Measurements from ENCODE around the gene PHF21A. TPM values are rescaled to one million over a fixed set of nuclear protein-coding genes. Genes with fewer than 3 reads are reported as not detected.

PHF21A gene
- polyA plus RNA-seq, 1 donor (not counting 4 experiments of a cell fraction or from before 2014, with no cell fraction given): 16.1 TPM

- H3K4me1 ChIP-seq (ENCODE audit: control insufficient read depth, extremely low read depth, insufficient read depth, low read length): peaks cover 4% of the 10 kb centered on the region
- dilution Hi-C loops (cut with MboI; ENCODE audit: extremely low pct_ligation_motif_present, low sequenced_read_pairs): no loop called here
- H4K20me1 ChIP-seq (ENCODE audit: control insufficient read depth, extremely low read depth, insufficient read depth, low read length): no peaks in the 10 kb centered on the region
- H3K9me3 ChIP-seq (ENCODE audit: control insufficient read depth, low read depth, low read length): no peaks in the 10 kb centered on the region
- H3K79me2 ChIP-seq (ENCODE audit: control insufficient read depth, insufficient read depth, low read length): peaks cover 21% of the 10 kb centered on the region
- no peak overlapping the region for H3K4me3 ChIP-seq (ENCODE audit: control insufficient read depth in 2 of 3, extremely low read depth in 1 of 3, insufficient read depth in 2 of 3, low read depth in 1 of 3, low read length in 3 of 3)
- FAIRE-seq: no peak
- TF ChIP-seq EZH2 (IDR thresholded peaks at IDR 0.05; ENCODE audit: low read length): no peak
- TF ChIP-seq, protein P1, sequence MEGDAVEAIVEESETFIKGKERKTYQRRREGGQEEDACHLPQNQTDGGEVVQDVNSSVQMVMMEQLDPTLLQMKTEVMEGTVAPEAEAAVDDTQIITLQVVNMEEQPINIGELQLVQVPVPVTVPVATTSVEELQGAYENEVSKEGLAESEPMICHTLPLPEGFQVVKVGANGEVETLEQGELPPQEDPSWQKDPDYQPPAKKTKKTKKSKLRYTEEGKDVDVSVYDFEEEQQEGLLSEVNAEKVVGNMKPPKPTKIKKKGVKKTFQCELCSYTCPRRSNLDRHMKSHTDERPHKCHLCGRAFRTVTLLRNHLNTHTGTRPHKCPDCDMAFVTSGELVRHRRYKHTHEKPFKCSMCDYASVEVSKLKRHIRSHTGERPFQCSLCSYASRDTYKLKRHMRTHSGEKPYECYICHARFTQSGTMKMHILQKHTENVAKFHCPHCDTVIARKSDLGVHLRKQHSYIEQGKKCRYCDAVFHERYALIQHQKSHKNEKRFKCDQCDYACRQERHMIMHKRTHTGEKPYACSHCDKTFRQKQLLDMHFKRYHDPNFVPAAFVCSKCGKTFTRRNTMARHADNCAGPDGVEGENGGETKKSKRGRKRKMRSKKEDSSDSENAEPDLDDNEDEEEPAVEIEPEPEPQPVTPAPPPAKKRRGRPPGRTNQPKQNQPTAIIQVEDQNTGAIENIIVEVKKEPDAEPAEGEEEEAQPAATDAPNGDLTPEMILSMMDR (optimal IDR thresholded peaks at IDR 0.05 in 1 of 3, IDR thresholded peaks at IDR 0.05 in 1 of 3, conservative IDR thresholded peaks at IDR 0.05 in 1 of 3; ENCODE audit: extremely low read depth in 1 of 3, insufficient read depth in 2 of 3, low read length in 3 of 3): no peak
- no peaks in the 10 kb centered on the region for H3K9me1 ChIP-seq (ENCODE audit: control insufficient read depth, extremely low read depth, insufficient read depth, low read length)
- no peaks in the 10 kb centered on the region for H3K36me3 ChIP-seq (ENCODE audit: control insufficient read depth in 2 of 2, extremely low read depth in 1 of 2, insufficient read depth in 2 of 2, low read length in 2 of 2)
- H2AFZ ChIP-seq (ENCODE audit: control insufficient read depth, low read length): no peak overlapping the region
- no peaks in the 10 kb centered on the region for H3K27me3 ChIP-seq (ENCODE audit: control insufficient read depth, extremely low read depth, insufficient read depth, low read length)
- no peak overlapping the region for H3K27ac ChIP-seq (ENCODE audit: control insufficient read depth, insufficient read depth, low read length)
- no peak for DNase-seq (ENCODE audit: low read depth, low spot score)
- H3K9ac ChIP-seq (ENCODE audit: control insufficient read depth, extremely low read depth, insufficient read depth, low read length): no peak overlapping the region
- no peak overlapping the region for H3K4me2 ChIP-seq (ENCODE audit: control insufficient read depth, extremely low read depth, insufficient read depth, low read depth, low read length)
These were observed 15.3 kb downstream of the PHF21A start for GRCh38 chr11:46105926-46106325.

DNA sequence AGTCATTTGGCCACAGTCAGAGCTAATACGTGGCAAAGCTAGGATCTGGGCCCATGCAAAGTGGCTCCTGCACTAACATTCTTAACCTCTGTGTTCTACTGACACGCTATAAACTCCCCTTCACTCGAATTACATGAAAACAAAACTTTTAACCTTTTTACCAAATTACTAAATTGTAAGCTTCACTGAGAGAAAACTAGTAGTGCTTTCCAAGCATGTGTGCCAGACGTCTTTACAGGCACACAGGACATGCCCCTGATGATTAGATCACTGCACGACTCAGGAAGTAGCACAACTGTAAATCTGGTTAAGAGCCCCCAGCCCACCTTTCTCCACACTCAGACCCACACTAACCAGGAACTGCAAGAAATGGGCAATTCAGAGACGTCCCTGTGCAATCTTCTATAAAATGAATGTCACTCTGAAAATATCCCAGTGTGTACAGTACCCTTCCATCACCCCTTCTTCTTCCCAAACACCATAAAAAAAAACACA is 16.1 kb downstream of the PHF21A start:
- peak overlapping the region; percentile 1 for H2AFZ ChIP-seq (ENCODE audit: control insufficient read depth, low read length)
- no peak for TF ChIP-seq EZH2 (IDR thresholded peaks at IDR 0.05; ENCODE audit: low read length)
- TF ChIP-seq, protein P1 (optimal IDR thresholded peaks at IDR 0.05 in 1 of 3, IDR thresholded peaks at IDR 0.05 in 1 of 3, conservative IDR thresholded peaks at IDR 0.05 in 1 of 3; ENCODE audit: extremely low read depth in 1 of 3, insufficient read depth in 2 of 3, low read length in 3 of 3): no peak
- dilution Hi-C loops (cut with MboI; ENCODE audit: extremely low pct_ligation_motif_present, low sequenced_read_pairs): no loop called here
- peaks cover 23% of the 10 kb centered on the region for H3K79me2 ChIP-seq (ENCODE audit: control insufficient read depth, insufficient read depth, low read length)
- H3K9me1 ChIP-seq (ENCODE audit: control insufficient read depth, extremely low read depth, insufficient read depth, low read length): no peaks in the 10 kb centered on the region
- no peaks in the 10 kb centered on the region for H3K9me3 ChIP-seq (ENCODE audit: control insufficient read depth, low read depth, low read length)
- no peak overlapping the region for H3K4me2 ChIP-seq (ENCODE audit: control insufficient read depth, extremely low read depth, insufficient read depth, low read depth, low read length)
- no peak for DNase-seq (ENCODE audit: low read depth, low spot score)
- H3K4me1 ChIP-seq (ENCODE audit: control insufficient read depth, extremely low read depth, insufficient read depth, low read length): peaks cover 4% of the 10 kb centered on the region
- no peak overlapping the region for H3K27ac ChIP-seq (ENCODE audit: control insufficient read depth, insufficient read depth, low read length)
- no peak overlapping the region for H3K9ac ChIP-seq (ENCODE audit: control insufficient read depth, extremely low read depth, insufficient read depth, low read length)
- no peaks in the 10 kb centered on the region for H3K27me3 ChIP-seq (ENCODE audit: control insufficient read depth, extremely low read depth, insufficient read depth, low read length)
- no peaks in the 10 kb centered on the region for H4K20me1 ChIP-seq (ENCODE audit: control insufficient read depth, extremely low read depth, insufficient read depth, low read length)
- no peak for FAIRE-seq
- H3K4me3 ChIP-seq (ENCODE audit: control insufficient read depth in 2 of 3, extremely low read depth in 1 of 3, insufficient read depth in 2 of 3, low read depth in 1 of 3, low read length in 3 of 3): no peak overlapping the region
- no peaks in the 10 kb centered on the region for H3K36me3 ChIP-seq (ENCODE audit: control insufficient read depth in 2 of 2, extremely low read depth in 1 of 2, insufficient read depth in 2 of 2, low read length in 2 of 2)

Data from keratinocyte (primary cell).